ENCODE data around the gene OR2V1.

DNA sequence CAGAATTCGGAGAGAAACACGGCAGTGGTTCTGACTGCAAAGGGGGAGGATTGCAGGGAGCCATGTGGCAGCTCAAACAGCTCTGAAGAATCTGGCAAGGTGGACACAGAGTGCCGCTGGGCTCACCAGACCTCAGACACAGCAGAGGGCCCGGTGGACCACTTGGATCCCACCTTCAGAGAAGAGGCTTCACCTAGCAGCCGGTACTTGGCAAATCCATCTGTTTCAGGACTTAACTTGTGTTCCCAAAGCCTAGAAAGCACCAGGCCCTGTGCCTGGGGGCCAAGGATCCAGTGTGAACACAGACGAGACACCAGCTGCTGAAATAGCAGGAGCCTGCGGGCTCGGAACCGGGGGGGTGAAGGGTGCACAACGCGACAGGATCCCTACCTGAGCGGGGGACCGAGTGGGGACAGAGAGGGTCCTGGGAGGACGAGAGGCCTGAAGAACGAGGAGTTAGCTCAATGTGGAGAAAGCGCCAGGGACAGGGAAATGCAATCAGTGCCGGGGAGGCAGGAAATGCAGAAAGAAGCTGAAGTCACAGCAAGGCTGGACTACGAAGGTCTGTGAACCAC lies 46.3 kb downstream of the OR2V1 start:
- TF ChIP-seq POLR2A (IDR thresholded peaks at IDR 0.05) (no peak), CTCF (IDR thresholded peaks at IDR 0.05) (no peak)

Measured in testis (tissue), 2 donors.